ENCODE measurements around the gene PCDHB6. TPM values are rescaled to one million over a fixed set of nuclear protein-coding genes. Genes with fewer than 3 reads are reported as not detected.
"Not testable (repeated sequence)": the region's sequence is repeated elsewhere in the genome, so short reads cannot be mapped to it uniquely, and the experiment has no call there.

The PCDHB6 gene
- total RNA-seq = not detected in 2 replicates

GRCh38 chr5:141149812-141150211 is at the start of gene PCDHB6:
PCDHB6 (plus strand) TSS chr5:141150057; CDS start chr5:141150258, 201 bp downstream.
- no peak for DNase-seq (ENCODE audit: low read depth)
- TF ChIP-seq CTCF (conservative IDR thresholded peaks at IDR 0.05; ENCODE audit: low read depth, low read length) = peak; percentile 19
- H3K4me3 ChIP-seq (ENCODE audit: low read depth, low read length) = peak within 1 kb of the TSS; percentile 5

- no peak for DNase-seq (ENCODE audit: low read depth)
- H3K4me3 ChIP-seq (ENCODE audit: low read depth, low read length) = peak within 1 kb of the TSS; percentile 41
- TF ChIP-seq CTCF (conservative IDR thresholded peaks at IDR 0.05; ENCODE audit: low read depth, low read length) = peak; percentile 55
Observed at GRCh38 chr5:141100243-141100805, 49.5 kb upstream of the PCDHB6 start, which contains the start of gene PCDHB3. PCDHB3 (plus strand) TSS chr5:141100473; CDS start chr5:141100650, 177 bp downstream.

- DNase-seq (ENCODE audit: low read depth) = no peak
- TF ChIP-seq CTCF (conservative IDR thresholded peaks at IDR 0.05; ENCODE audit: low read depth, low read length) = no peak
- H3K4me3 ChIP-seq (ENCODE audit: low read depth, low read length) = peak overlapping the region; percentile 41
Observed at GRCh38 chr5:141101059-141101458, 48.8 kb upstream of the PCDHB6 start.

GRCh38 chr5:141102070-141102469 is 47.8 kb upstream of the PCDHB6 start:
- not testable (repeated sequence) for DNase-seq (ENCODE audit: low read depth); H3K4me3 ChIP-seq (ENCODE audit: low read depth, low read length)

- not testable (repeated sequence) for H3K4me3 ChIP-seq (ENCODE audit: low read depth, low read length); DNase-seq (ENCODE audit: low read depth)
Observed at GRCh38 chr5:141102471-141102870, 47.4 kb upstream of the PCDHB6 start.

GRCh38 chr5:141105350-141105749 is 44.5 kb upstream of the PCDHB6 start:
- TF ChIP-seq CTCF (conservative IDR thresholded peaks at IDR 0.05; ENCODE audit: low read depth, low read length) = no peak
- H3K4me3 ChIP-seq (ENCODE audit: low read depth, low read length) = no peak overlapping the region
- no peak for DNase-seq (ENCODE audit: low read depth)

GRCh38 chr5:141119250-141119649 is 30.6 kb upstream of the PCDHB6 start:
- DNase-seq (ENCODE audit: low read depth) = no peak
- H3K4me3 ChIP-seq (ENCODE audit: low read depth, low read length) = no peak overlapping the region
- no peak for TF ChIP-seq CTCF (conservative IDR thresholded peaks at IDR 0.05; ENCODE audit: low read depth, low read length)

DNA sequence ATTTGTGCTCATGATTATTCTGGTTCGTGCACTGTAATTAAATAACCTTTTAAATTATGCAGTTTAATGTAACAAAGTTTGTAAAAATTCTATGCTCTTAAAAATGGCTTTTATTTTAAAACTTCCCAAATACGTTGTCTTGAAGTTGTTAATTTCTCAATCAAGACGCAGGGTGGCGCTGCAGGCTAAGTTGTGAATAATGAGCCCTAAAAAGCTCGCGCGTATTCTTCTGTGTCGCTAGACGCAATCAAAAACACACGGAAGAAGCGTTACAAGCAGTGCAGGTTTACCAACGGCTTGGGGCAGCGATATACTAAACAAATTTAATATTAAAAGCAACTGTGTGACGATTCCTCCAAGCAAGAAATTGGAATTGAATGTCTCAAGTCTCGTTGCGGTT is 28.3 kb upstream of the PCDHB6 start, which contains the start of gene PCDHB4:
PCDHB4 (plus strand) TSS at position 256 of the 400 bp plus-strand sequence. CDS start 181 bp downstream, outside the sequence.
- no peak within 1 kb of the TSS for H3K4me3 ChIP-seq (ENCODE audit: low read depth, low read length)
- TF ChIP-seq CTCF (conservative IDR thresholded peaks at IDR 0.05; ENCODE audit: low read depth, low read length) = peak; percentile 21
- DNase-seq (ENCODE audit: low read depth) = no peak

Measured in epithelial cell of proximal tubule (primary cell).